Keratinocyte (primary cell): ENCODE data around the gene OPRL1. TPM values are rescaled to one million over a fixed set of nuclear protein-coding genes. Genes with fewer than 3 reads are reported as not detected.

Experiments
- DNase-seq: peaks from one replicate; pipeline ENCODE4 v3.0.0-alpha.2; 2011; ENCODE audit warnings: low read depth, missing footprints, low spot score
- FAIRE-seq: peaks from 2 replicates; lab custom pipeline; 2011; peaks lifted over from hg19 to GRCh38; lab: Jason Lieb, UNC
- H2AFZ ChIP-seq: 2 replicates; pipeline ENCODE4 v1.6.0; 2012; ENCODE audit warnings: low read length, control low read depth, inconsistent platforms; ENCODE audit not compliant: control insufficient read depth
- H3K27ac ChIP-seq: 2 replicates; pipeline ENCODE4 v1.5.1; 2011; ENCODE audit warnings: low read length; ENCODE audit not compliant: control insufficient read depth, insufficient read depth
- H3K27me3 ChIP-seq: 3 replicates; pipeline ENCODE4 v1.6.0; 2011; ENCODE audit warnings: low read length; ENCODE audit not compliant: control insufficient read depth, insufficient read depth; ENCODE audit errors: extremely low read depth
- H3K36me3 ChIP-seq, 2 experiments: 2 replicates in 1 of 2; 3 replicates in 1 of 2; pipeline ENCODE4 v1.5.1; 2011; ENCODE audit warnings: low read length in 2 of 2, mild to moderate bottlenecking in 1 of 2; ENCODE audit not compliant: control insufficient read depth in 2 of 2, insufficient read depth in 2 of 2; ENCODE audit errors: extremely low read depth in 1 of 2
- H3K4me1 ChIP-seq: 3 replicates; pipeline ENCODE4 v1.5.1; 2011; ENCODE audit warnings: low read length; ENCODE audit not compliant: control insufficient read depth, insufficient read depth; ENCODE audit errors: extremely low read depth
- H3K4me2 ChIP-seq: 3 replicates; pipeline ENCODE4 v1.6.0; 2011; ENCODE audit warnings: low read depth, low read length; ENCODE audit not compliant: control insufficient read depth, insufficient read depth; ENCODE audit errors: extremely low read depth
- H3K4me3 ChIP-seq, 3 experiments: fragments of 200-600 bp in 1 of 3; sonication (generic) in 1 of 3; 2 replicates in 2 of 3; 3 replicates in 1 of 3; pipeline ENCODE4 v1.5.1; 2011 to 2016; ENCODE audit warnings: low read length in 3 of 3, mild to moderate bottlenecking in 3 of 3, control low read depth in 2 of 3, inconsistent platforms in 1 of 3, low read depth in 1 of 3, mixed read lengths in 1 of 3, mixed run types in 1 of 3, moderate library complexity in 1 of 3; ENCODE audit not compliant: control insufficient read depth in 2 of 3, insufficient read depth in 2 of 3; ENCODE audit errors: extremely low read depth in 1 of 3
- H3K79me2 ChIP-seq: 2 replicates; pipeline ENCODE4 v1.6.0; 2012; ENCODE audit warnings: low read length; ENCODE audit not compliant: control insufficient read depth, insufficient read depth
- H3K9ac ChIP-seq: 3 replicates; pipeline ENCODE4 v1.6.0; 2011; ENCODE audit warnings: low read length; ENCODE audit not compliant: control insufficient read depth, insufficient read depth; ENCODE audit errors: extremely low read depth
- H3K9me1 ChIP-seq: 3 replicates; pipeline ENCODE4 v1.6.0; 2011; ENCODE audit warnings: low read length; ENCODE audit not compliant: control insufficient read depth, insufficient read depth; ENCODE audit errors: extremely low read depth
- H3K9me3 ChIP-seq: 2 replicates; pipeline ENCODE4 v1.5.1; 2012; ENCODE audit warnings: low read depth, low read length; ENCODE audit not compliant: control insufficient read depth
- H4K20me1 ChIP-seq: 3 replicates; pipeline ENCODE4 v1.6.0; 2011; ENCODE audit warnings: low read length; ENCODE audit not compliant: control insufficient read depth, insufficient read depth; ENCODE audit errors: extremely low read depth
- EZH2 ChIP-seq: IDR thresholded peaks from one replicate; pipeline ENCODE4 v1.6.1; 2012; ENCODE audit warnings: inconsistent platforms, mild to moderate bottlenecking, low read length, moderate library complexity
- dilution Hi-C: fragments of 300-500 bp; cut with MboI; formaldehyde crosslinking; loops from one replicate; pipeline ENCODE4 v1.7.0; 2020; ENCODE audit warnings: low sequenced_read_pairs; ENCODE audit not compliant: extremely low pct_ligation_motif_present
- polyA plus RNA-seq, 5 experiments: library from polyadenylated mRNA; depleted of rRNA in 3 of 5; stranded (reverse) in 3 of 5; stranded (forward) in 1 of 5; unstranded in 1 of 5; fragments of >200 nt; gene quantifications; 1 replicate in 1 of 5; 2 replicates in 3 of 5; 3 replicates in 1 of 5; pipeline versions ENCODE4 v1.2.1 to v1.2.3, GENCODE V29; 2011 to 2012; ENCODE audit warnings: missing spikeins in 2 of 5, low read depth in 1 of 5, low replicate concordance in 1 of 5
- TF ChIP-seq, protein P1 (sequence below), 3 experiments: IDR thresholded peaks in 1 of 3; conservative IDR thresholded peaks in 1 of 3; optimal IDR thresholded peaks in 1 of 3; 2 replicates in 2 of 3; 3 replicates in 1 of 3; pipeline versions ENCODE3 to v1.5.1; 2011; ENCODE audit warnings: low read length in 3 of 3, mild to moderate bottlenecking in 3 of 3, moderate library complexity in 2 of 3, control low read depth in 1 of 3, inconsistent platforms in 1 of 3; ENCODE audit not compliant: insufficient read depth in 2 of 3; ENCODE audit errors: extremely low read depth in 1 of 3

The OPRL1 gene
- polyA plus RNA-seq, 1 donor (not counting 4 experiments of a cell fraction or from before 2014, with no cell fraction given) = 0.25 TPM

DNA sequence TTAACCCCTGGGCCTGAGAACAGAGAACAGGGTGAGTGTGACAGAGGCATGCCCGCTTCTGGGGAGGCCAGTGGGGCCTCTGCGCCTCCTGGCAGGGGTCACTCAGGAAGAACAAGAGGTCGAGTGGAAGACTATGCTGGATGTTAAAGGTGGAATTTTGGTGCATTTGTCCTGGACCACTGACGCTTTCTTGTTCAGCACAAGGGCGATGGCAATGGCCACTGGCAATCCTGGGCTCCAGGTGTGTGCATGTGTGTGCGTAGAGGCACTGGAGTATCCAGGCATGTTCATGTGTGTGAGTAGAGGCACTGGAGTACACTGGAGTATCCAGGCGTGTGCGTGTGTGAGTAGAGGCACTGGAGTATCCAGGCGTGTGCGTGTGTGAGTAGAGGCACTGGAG, 51.0 kb downstream of the OPRL1 start:
- DNase-seq = no peak
- dilution Hi-C loops = no loop called here
- Histone ChIP-seq H4K20me1 (no peaks in the 10 kb centered on the region), H3K9ac (no peak overlapping the region), H3K79me2 (no peaks in the 10 kb centered on the region), H3K36me3 (no peaks in the 10 kb centered on the region), H3K4me3 (no peak overlapping the region), H2AFZ (no peak overlapping the region), H3K9me3 (no peaks in the 10 kb centered on the region), H3K4me2 (no peak overlapping the region), H3K4me1 (no peaks in the 10 kb centered on the region), H3K27ac (no peak overlapping the region), H3K9me1 (no peaks in the 10 kb centered on the region), H3K27me3 (no peaks in the 10 kb centered on the region)
- no peak for TF ChIP-seq EZH2
- TF ChIP-seq, protein P1, sequence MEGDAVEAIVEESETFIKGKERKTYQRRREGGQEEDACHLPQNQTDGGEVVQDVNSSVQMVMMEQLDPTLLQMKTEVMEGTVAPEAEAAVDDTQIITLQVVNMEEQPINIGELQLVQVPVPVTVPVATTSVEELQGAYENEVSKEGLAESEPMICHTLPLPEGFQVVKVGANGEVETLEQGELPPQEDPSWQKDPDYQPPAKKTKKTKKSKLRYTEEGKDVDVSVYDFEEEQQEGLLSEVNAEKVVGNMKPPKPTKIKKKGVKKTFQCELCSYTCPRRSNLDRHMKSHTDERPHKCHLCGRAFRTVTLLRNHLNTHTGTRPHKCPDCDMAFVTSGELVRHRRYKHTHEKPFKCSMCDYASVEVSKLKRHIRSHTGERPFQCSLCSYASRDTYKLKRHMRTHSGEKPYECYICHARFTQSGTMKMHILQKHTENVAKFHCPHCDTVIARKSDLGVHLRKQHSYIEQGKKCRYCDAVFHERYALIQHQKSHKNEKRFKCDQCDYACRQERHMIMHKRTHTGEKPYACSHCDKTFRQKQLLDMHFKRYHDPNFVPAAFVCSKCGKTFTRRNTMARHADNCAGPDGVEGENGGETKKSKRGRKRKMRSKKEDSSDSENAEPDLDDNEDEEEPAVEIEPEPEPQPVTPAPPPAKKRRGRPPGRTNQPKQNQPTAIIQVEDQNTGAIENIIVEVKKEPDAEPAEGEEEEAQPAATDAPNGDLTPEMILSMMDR (optimal IDR thresholded peaks at IDR 0.05 in 1 of 3, IDR thresholded peaks at IDR 0.05 in 1 of 3, conservative IDR thresholded peaks at IDR 0.05 in 1 of 3; ENCODE audit: extremely low read depth in 1 of 3, insufficient read depth in 2 of 3, low read length in 3 of 3) = no peak
- FAIRE-seq = no peak

GRCh38 chr20:64131406-64131805, 51.5 kb downstream of the OPRL1 start:
- no peak for DNase-seq
- Histone ChIP-seq H4K20me1 (no peaks in the 10 kb centered on the region), H3K27me3 (no peaks in the 10 kb centered on the region), H3K4me2 (no peak overlapping the region), H2AFZ (no peak overlapping the region), H3K9me3 (no peaks in the 10 kb centered on the region), H3K36me3 (no peaks in the 10 kb centered on the region), H3K4me1 (no peaks in the 10 kb centered on the region), H3K79me2 (no peaks in the 10 kb centered on the region), H3K4me3 (no peak overlapping the region), H3K9ac (no peak overlapping the region), H3K27ac (no peak overlapping the region), H3K9me1 (no peaks in the 10 kb centered on the region)
- dilution Hi-C loops = no loop called here
- TF ChIP-seq, protein P1 (optimal IDR thresholded peaks at IDR 0.05 in 1 of 3, IDR thresholded peaks at IDR 0.05 in 1 of 3, conservative IDR thresholded peaks at IDR 0.05 in 1 of 3; ENCODE audit: extremely low read depth in 1 of 3, insufficient read depth in 2 of 3, low read length in 3 of 3) = peak; percentile 31 to 79 (median 67)
- TF ChIP-seq EZH2 = no peak
- no peak for FAIRE-seq
